ENCODE data around the gene P2RY8.

DNA sequence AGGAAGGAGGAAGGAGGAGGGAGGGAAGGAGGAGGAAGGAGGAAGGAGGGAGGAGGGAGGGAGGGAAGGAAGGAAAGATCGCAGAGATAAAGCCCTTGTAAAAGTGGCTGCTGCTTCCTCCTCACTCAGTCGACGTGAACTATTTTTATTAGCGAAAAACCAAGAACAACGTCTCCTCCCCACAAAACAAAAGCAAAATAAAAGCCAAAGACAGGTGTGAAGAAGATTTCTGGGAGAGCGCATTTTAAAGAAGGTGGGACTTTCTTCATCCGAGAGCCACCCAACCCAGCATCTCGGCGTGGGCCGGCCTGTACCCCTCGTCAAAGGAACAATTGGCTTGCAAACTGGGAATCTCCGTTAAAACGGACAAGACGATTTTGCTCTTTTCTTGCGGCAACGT is 43.6 kb downstream of the P2RY8 start:
- TF ChIP-seq ZBTB20 (tag by site-specific recombination; IDR thresholded peaks at IDR 0.05) (no peak), GLI2 (tag by site-specific recombination; IDR thresholded peaks at IDR 0.05; ENCODE audit: borderline replicate concordance, low read depth) (no peak), ZNF501 (tag by site-specific recombination; IDR thresholded peaks at IDR 0.05) (no peak), ZNF24 (tag by site-specific recombination; IDR thresholded peaks at IDR 0.05) (no peak)
- TF ChIP-seq, protein P1, sequence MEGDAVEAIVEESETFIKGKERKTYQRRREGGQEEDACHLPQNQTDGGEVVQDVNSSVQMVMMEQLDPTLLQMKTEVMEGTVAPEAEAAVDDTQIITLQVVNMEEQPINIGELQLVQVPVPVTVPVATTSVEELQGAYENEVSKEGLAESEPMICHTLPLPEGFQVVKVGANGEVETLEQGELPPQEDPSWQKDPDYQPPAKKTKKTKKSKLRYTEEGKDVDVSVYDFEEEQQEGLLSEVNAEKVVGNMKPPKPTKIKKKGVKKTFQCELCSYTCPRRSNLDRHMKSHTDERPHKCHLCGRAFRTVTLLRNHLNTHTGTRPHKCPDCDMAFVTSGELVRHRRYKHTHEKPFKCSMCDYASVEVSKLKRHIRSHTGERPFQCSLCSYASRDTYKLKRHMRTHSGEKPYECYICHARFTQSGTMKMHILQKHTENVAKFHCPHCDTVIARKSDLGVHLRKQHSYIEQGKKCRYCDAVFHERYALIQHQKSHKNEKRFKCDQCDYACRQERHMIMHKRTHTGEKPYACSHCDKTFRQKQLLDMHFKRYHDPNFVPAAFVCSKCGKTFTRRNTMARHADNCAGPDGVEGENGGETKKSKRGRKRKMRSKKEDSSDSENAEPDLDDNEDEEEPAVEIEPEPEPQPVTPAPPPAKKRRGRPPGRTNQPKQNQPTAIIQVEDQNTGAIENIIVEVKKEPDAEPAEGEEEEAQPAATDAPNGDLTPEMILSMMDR (tag by site-specific recombination; IDR thresholded peaks at IDR 0.05): no peak
- TF ChIP-seq, protein P2, sequence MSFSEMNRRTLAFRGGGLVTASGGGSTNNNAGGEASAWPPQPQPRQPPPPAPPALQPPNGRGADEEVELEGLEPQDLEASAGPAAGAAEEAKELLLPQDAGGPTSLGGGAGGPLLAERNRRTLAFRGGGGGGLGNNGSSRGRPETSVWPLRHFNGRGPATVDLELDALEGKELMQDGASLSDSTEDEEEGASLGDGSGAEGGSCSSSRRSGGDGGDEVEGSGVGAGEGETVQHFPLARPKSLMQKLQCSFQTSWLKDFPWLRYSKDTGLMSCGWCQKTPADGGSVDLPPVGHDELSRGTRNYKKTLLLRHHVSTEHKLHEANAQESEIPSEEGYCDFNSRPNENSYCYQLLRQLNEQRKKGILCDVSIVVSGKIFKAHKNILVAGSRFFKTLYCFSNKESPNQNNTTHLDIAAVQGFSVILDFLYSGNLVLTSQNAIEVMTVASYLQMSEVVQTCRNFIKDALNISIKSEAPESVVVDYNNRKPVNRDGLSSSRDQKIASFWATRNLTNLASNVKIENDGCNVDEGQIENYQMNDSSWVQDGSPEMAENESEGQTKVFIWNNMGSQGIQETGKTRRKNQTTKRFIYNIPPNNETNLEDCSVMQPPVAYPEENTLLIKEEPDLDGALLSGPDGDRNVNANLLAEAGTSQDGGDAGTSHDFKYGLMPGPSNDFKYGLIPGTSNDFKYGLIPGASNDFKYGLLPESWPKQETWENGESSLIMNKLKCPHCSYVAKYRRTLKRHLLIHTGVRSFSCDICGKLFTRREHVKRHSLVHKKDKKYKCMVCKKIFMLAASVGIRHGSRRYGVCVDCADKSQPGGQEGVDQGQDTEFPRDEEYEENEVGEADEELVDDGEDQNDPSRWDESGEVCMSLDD (tag by site-specific recombination; IDR thresholded peaks at IDR 0.05): no peak

Data from HEK293 (cell line).